GM12892 (cell line): ENCODE measurements around the gene FAM20C.

Source experiments
- POLR2A ChIP-seq: IDR thresholded peaks from 2 replicates; pipeline ENCODE4 v1.6.1; 2011; ENCODE audit warnings: low read depth, low read length, control low read depth
- POLR2AphosphoS5 ChIP-seq: IDR thresholded peaks from 2 replicates; pipeline ENCODE4 v1.6.1; 2011; ENCODE audit warnings: low read depth, low read length, control low read depth
- TAF1 ChIP-seq: IDR thresholded peaks from 2 replicates; pipeline ENCODE4 v1.6.1; 2011; ENCODE audit warnings: low read depth, mild to moderate bottlenecking, control low read depth, low read length, borderline replicate concordance

DNA sequence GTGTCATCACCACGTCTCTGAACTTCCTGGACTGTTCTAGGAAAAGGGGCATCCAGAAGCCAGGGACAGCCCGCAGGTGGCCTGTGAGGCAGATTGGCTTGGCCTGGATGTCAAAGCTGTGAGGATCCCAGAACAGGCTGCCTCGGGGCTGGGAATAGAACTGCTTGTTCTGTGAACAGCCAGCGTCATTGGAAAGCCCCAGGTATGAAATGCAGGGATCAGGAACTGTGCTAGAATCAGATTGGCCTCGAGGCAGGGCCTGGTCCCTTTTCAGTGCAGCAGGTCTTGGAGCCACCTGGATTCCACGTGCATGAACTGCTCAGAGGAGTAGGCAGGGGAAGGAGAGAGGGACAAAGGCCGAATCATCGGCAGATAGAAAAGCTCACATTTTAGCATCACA is 44.6 kb downstream of the FAM20C start:
- no peak for TF ChIP-seq POLR2A
- no peak for TF ChIP-seq POLR2AphosphoS5
- no peak for TF ChIP-seq TAF1
